UCSD-AML1 (cell line): ENCODE data around the gene KRT82.
"Not testable (repeated sequence)": the region's sequence is repeated elsewhere in the genome, so short reads cannot be mapped to it uniquely, and the experiment has no call there.

Source experiments
- DNase-seq: peaks from one replicate; lab custom pipeline; 2025; ENCODE audit not compliant: unreplicated experiment; lab: John Stamatoyannopoulos, UW

The KRT82 gene

DNA sequence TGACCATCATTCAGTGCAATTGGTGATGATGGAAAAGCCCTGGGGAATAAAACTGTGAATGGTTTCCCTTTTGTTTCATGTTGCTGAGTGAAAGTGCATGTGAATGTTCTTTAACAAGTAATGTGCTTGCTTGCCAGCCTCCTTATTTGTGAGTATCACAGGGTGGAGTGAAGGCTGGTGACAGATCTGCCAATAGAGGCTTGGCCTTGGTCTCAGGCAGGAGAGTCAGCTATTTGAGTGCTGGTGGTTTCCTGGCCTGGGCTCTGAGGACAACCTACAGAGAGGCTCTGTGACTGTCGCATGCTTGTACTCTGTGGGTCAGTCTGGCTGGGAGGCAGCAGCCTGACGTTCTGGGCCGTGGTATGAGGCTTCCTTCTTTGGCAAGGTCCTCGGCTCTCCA lies 59.5 kb downstream of the KRT82 start:
- DNase-seq, result no peak

DNA sequence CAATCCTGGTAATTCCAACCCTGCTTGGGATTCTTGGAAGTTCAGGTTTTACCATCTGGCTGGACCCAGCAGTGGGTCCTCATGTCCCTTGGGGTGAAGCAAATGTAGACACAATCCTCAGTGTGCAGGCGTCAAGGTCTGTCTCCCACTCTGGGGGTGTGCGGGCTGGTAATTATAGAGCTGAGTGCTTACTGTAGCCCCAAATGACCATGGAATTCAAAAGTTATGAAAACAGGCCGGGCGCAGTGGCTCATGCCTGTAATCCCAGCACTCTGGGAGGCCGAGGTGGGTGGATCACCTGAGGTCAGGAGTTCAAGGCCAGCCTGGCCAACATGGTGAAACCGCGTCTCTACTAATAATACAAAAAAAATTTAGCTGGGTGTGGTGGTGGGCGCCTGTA lies 61.1 kb downstream of the KRT82 start:
- not testable (repeated sequence) for DNase-seq

DNA sequence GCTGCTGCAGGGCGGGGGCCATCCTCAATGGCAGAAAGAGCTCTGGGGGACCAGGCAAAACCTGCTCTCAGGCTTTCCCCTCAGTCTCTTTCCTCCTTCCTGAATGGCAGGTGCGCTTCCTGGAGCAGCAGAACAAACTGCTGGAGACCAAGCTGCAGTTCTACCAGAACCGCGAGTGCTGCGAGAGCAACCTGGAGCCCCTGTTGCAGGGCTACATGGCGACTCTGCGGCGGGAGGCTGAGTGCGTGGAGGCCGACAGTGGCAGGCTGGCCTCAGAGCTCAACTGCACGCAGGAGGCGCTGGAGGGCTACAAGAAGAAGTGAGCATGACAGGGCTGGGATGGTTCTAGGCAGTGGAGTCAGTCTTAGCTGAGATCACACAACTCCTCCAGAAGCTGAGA lies 62.0 kb downstream of the KRT82 start:
- DNase-seq, result no peak
